Hematopoietic multipotent progenitor cell treated with erythropoietin and hydrocortisone succinate and interleukin-3 and kit ligand, for 6 days (in vitro differentiated cells): ENCODE data around the gene PCDHA1.
"Not testable (repeated sequence)": the region's sequence is repeated elsewhere in the genome, so short reads cannot be mapped to it uniquely, and the experiment has no call there.

ENCODE experiments used
- DNase-seq: peaks from one replicate; pipeline ENCODE4 v3.0.0-alpha.2; 2015

The PCDHA1 gene

GRCh38 chr5:140785905-140786686 lies at the start of gene PCDHA1:
PCDHA1 (plus strand) TSS chr5:140786140.
- DNase-seq = no peak

- DNase-seq = no peak
These were observed 48.5 kb upstream of the PCDHA1 start for GRCh38 chr5:140737486-140737885.

- DNase-seq = no peak
These were observed 44.0 kb upstream of the PCDHA1 start for GRCh38 chr5:140741967-140742366.

GRCh38 chr5:140753561-140753960 lies 32.4 kb upstream of the PCDHA1 start:
- DNase-seq = no peak

GRCh38 chr5:140764177-140764973 lies 21.6 kb upstream of the PCDHA1 start:
- peak; percentile 3 for DNase-seq

GRCh38 chr5:140767444-140767843 lies 18.5 kb upstream of the PCDHA1 start:
- DNase-seq = no peak

- no peak for DNase-seq
These were observed 5.4 kb upstream of the PCDHA1 start for GRCh38 chr5:140780512-140780911.

- not testable (repeated sequence) for DNase-seq
These were observed 1.5 kb downstream of the PCDHA1 start for GRCh38 chr5:140787422-140787821.

- DNase-seq = not testable (repeated sequence)
These were observed 2.0 kb downstream of the PCDHA1 start for GRCh38 chr5:140787849-140788504.

- DNase-seq = no peak
These were observed 5.1 kb downstream of the PCDHA1 start for GRCh38 chr5:140791089-140791488.

- DNase-seq = no peak
These were observed 8.8 kb downstream of the PCDHA1 start, which contains the start of gene PCDHA2 for GRCh38 chr5:140794595-140795258. PCDHA2 (plus strand) TSS chr5:140794852.

- DNase-seq = peak; percentile 12
These were observed 9.3 kb downstream of the PCDHA1 start for GRCh38 chr5:140795259-140795641.

GRCh38 chr5:140796072-140796717 lies 10.3 kb downstream of the PCDHA1 start:
- DNase-seq = not testable (repeated sequence)

- DNase-seq = no peak
These were observed 10.8 kb downstream of the PCDHA1 start for GRCh38 chr5:140796718-140797095.

- DNase-seq = peak; percentile 17
These were observed 15.0 kb downstream of the PCDHA1 start, which contains the start of gene PCDHA3 for GRCh38 chr5:140800816-140801493. PCDHA3 (plus strand) TSS chr5:140801057.

GRCh38 chr5:140801494-140801841 lies 15.5 kb downstream of the PCDHA1 start:
- peak; percentile 5 for DNase-seq

GRCh38 chr5:140802381-140802780 lies 16.4 kb downstream of the PCDHA1 start:
- DNase-seq = not testable (repeated sequence)

GRCh38 chr5:140802781-140803271 lies 16.9 kb downstream of the PCDHA1 start:
- DNase-seq = no peak

GRCh38 chr5:140806834-140807775 lies 21.2 kb downstream of the PCDHA1 start, which contains the start of gene PCDHA4:
PCDHA4 (plus strand) TSS chr5:140807068.
- DNase-seq = peak; percentile 25

GRCh38 chr5:140808241-140808888 lies 22.4 kb downstream of the PCDHA1 start:
- DNase-seq = not testable (repeated sequence)
